GM21825 (cell line): ENCODE data around the gene VPREB3.

Experiments used
- ATAC-seq: cut with Tn5 transposase; IDR thresholded peaks from one replicate; pipeline ENCODE4 v1.9.1; 2021; ENCODE audit warnings: mild to moderate bottlenecking, moderate library complexity; ENCODE audit not compliant: unreplicated experiment

VPREB3 gene

DNA sequence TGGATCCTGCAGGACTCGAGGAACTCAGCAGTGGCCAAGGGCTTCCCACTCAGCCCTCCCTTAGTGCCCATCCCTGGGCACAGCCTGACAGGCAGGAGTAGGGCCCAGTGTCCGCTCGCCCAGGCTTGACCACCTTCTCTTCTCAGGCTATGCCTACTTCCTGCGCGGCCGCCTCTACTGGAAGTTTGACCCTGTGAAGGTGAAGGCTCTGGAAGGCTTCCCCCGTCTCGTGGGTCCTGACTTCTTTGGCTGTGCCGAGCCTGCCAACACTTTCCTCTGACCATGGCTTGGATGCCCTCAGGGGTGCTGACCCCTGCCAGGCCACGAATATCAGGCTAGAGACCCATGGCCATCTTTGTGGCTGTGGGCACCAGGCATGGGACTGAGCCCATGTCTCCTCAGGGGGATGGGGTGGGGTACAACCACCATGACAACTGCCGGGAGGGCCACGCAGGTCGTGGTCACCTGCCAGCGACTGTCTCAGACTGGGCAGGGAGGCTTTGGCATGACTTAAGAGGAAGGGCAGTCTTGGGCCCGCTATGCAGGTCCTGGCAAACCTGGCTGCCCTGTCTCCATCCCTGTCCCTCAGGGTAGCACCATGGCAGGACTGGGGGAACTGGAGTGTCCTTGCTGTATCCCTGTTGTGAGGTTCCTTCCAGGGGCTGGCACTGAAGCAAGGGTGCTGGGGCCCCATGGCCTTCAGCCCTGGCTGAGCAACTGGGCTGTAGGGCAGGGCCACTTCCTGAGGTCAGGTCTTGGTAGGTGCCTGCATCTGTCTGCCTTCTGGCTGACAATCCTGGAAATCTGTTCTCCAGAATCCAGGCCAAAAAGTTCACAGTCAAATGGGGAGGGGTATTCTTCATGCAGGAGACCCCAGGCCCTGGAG is 29.3 kb upstream of the VPREB3 start:
- no peak for ATAC-seq

- no peak for ATAC-seq
Measured at GRCh38 chr22:23782703-23783102, 28.5 kb upstream of the VPREB3 start.

- ATAC-seq, result no peak
Measured at GRCh38 chr22:23782252-23782651, 28.0 kb upstream of the VPREB3 start.

DNA sequence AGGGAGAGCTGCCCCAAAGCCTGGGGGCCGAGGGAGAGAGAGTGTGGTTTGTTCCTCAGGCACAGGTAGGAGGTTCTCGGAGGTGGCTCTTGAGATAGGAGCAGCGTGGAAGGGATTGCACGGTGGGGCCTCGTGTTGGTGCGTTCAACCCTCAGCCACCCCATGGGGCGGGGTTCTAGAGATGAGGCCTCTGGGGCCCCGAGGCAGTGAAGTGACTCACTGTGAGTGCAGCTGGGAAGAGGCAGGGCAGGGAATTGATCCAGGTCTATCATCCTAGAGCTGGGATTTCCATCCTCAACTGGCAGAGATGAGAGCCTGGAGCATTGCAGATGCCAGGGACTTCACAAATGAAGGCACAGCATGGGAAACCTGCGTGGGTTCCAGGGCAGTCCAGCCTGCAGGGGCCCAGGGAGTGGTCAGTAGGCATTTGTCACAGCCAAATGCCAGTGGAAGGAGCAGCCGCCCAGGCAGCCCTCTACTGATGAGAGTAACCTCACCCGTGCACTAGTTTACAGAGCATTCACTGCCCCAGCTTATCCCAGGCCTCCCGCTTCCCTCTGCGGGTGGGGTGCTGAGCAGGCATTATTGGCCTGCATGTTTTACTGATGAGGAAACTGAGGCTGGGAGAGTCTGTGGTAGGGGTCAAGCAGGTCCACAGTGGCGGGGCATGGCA is 27.4 kb upstream of the VPREB3 start:
- ATAC-seq, result no peak

DNA sequence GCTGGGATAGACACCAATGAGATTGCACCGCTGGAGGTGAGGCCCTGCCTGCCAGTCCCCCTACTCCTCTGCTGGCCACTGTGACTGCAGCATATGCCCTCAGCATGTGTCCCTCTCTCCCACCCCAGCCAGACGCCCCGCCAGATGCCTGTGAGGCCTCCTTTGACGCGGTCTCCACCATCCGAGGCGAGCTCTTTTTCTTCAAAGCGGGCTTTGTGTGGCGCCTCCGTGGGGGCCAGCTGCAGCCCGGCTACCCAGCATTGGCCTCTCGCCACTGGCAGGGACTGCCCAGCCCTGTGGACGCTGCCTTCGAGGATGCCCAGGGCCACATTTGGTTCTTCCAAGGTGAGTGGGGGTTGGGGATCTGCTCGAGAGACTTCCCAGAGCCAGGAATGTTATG is 26.8 kb upstream of the VPREB3 start:
- no peak for ATAC-seq

GRCh38 chr22:23780146-23780748 is 26.0 kb upstream of the VPREB3 start:
- no peak for ATAC-seq

- ATAC-seq, result no peak
Measured at GRCh38 chr22:23779731-23780130, 25.5 kb upstream of the VPREB3 start.

GRCh38 chr22:23779083-23779482 is 24.9 kb upstream of the VPREB3 start:
- ATAC-seq, result no peak

GRCh38 chr22:23778577-23778900 is 24.3 kb upstream of the VPREB3 start:
- no peak for ATAC-seq

DNA sequence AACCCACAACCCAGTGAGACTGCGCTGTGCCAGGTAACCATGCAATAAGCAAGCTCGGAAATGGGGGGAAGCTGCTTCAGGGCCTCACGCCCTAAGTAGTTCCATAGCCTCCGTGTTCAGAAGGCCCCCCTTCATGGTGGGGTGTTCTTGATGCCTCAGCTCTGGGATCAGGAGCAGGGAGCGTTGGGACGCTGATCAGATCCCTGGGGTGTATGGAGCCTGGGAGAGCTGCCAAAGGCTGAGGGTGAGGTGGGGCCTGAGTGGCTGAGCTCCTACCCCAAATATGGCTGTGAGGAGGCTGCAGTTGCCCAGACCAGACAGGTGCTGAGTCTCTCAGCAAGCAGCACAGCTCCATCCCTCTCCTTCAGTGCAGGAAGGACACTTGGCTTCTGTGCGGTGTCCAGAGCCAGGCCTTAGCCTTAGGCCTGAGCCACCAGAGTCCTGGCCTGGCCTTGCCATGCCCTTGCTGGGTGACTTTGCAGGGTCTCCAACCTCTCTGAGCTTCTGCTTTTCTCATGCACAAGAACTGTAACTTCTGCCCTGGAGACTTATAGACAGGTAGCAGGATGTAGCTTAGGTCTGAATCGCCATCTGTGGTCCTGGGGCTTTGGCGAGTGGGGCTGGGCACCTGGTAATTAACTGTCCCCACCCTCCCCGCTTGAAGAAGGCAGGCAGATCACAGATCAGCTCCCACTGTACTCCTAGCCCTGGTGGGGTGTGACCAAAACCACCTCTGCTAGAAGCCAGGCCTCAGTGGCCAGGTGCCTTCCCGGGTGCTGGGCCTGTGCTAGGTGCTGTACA is 23.8 kb upstream of the VPREB3 start:
- ATAC-seq, result no peak

DNA sequence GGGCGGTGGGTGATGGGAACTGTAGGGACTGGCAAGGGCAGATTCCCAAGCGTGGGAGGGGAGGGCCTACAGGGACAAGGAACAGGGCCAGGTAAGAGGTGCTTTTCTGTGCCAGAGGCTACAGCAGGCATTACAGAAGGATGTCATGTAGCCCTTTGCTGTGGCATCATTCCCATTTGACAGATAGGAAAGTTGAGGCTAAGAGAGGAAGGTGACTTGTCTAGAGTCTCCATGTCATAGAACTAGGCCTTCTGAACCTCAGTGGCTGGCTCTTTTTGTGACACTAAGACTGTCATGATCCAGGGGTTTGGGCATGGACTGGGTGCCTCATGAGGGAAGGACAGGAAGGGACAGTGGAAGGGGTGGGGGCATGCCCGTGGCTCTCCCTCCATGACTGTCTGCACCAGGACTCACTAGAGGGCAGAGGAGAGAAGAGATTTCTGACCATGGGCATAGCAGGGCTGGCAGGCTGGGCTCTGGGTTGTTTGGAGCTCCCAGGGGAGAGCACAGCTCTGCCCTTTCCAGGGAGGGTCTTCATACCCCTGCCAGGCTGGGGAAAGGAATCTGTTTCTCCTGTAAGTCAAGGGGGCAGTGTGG is 21.7 kb upstream of the VPREB3 start:
- no peak for ATAC-seq

DNA sequence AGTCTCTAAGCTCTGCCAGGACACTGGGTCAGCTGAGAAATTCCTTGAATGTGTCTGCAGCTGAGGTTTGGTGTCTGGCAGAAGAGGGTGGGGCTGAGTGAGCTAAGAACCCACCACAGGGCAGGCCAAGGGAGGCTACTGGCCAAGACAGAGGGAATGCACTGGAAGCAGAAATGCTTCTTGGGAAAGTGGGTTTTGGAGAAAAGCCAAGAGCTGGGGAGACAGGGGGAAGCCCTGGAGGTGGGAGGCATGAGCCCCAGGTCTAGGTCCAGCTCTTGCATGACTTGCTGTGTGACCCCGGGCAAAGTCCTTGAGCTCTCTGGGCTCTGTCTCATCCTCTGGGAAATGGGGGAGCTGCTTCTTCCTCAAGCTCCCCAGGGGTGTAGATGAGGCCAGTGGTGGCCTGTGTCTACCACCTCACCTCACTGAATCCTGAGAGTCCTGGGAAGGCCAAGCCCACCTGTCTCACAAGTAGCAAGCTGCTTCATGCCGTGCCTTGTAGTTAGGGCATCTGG is 20.8 kb upstream of the VPREB3 start:
- no peak for ATAC-seq

DNA sequence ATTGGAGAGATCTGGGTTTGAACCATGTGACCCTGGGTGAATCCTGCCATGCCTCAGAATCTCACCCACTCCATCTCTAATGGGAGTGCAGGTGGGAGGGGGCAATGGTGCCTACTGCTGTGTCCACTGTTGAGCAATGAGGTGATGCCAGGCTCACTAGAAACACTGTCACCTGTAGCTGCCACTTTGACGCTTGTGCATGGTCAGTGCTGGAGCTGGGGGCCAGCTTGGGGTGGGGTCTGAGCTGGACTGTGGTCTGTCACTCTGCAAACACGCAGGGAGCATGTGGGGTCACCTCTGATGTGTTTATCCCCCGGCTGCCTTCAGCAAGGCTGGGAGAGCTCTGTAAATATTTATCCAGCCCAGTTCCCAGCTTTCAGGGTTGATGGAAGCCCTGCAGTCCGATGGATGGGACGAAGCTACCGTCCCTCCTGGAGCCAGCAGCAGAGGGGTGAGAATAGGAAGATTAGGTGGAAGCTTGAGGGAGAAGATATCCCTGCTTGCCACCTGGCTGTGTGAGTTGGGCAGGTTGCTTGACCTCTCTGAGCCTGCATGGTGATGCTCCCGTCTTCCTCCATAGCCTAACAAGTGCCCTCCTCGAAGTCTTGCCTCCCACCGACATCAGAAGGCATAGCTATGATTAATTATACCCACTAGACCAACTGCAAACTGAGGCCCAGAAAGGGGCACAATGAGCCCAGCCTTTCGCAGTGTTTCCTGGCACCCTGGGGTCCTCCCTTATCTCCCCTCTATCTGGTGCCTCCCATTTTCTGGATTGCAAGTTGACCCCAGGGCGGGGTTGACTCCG is 20.1 kb upstream of the VPREB3 start:
- no peak for ATAC-seq

DNA sequence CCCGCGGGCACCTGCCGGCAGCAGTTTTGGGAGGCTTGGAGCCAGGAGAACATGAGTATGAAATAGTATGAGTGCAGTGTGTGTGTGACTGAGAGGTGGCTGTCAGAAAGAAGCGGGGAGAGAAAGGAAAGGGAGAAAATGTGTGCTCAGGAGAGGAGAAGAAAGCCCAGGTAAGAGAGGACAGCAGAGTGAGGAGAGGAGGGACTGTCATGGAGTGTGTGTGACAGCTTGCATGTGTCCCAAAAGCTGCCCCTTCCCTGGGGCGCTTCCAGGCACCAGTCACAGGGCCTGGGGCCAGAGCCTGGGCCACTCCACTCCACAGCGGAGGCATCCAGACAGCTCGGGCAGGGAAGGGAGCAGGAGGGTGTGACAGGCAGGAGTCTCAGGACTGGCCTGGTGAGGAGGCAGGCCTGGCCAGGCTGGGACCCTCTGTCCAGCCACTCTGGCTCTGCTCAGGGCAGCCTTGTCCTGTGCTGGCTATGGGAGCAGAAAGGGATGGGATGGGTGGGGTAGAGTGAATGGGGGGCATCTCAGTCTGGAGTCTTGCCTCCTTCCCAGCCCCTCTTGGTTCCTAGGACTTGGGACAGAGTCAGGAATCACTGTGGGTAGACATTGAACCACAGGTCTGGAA is 19.4 kb upstream of the VPREB3 start:
- no peak for ATAC-seq

- ATAC-seq, result no peak
Measured at GRCh38 chr22:23772649-23773473, 18.6 kb upstream of the VPREB3 start, which contains the start of gene MMP11. TSS of gene MMP11 (plus strand) at chr22:23772849. CDS start at chr22:23772871, 22 bp downstream.

DNA sequence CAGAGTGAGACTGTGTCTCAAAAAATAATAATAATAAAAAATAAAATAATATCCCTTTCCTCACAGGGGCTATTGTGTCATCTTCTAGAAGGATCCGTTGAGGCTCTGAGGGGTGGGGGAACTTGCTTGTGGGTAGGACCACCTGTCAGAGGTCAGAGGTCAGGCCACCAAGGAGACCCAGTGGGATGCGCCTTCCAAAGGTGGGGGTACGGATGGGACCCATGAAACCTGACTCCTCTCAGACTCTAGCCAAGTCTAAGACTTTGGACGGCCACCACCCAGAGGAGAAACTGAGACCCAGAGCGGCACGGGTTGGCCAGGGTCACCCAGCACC is 18.1 kb upstream of the VPREB3 start:
- ATAC-seq, result no peak

DNA sequence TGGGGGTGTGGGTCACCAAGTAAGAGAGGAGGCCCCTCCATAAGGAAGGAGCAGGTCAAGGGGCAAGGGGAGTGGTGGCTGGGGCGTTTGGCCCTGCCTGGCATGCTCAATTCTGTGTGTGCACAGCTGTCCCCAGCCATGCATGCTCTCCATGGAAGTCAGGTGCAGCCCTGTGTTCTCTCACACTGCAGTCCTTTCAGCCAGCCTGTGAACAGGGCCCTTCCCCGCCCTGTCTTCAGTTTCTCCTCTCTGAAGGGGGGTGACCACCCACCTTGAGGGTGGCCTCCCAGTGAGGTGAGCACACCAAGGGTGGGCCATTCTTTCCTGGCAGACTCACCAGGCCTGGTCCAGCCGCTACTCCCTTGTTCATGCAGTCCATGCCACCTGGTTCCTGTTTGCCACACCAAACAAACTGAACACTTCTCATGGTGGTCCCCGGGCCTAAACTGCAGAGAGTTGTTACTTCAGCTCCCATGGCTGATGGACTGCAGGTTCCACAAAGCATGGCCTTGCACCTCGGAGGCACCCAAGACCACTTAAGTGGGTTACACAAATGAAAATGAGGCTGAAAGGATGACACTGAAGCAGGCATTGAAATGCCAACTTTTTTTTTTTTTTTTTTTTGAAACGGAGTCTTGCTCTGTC is 15.2 kb upstream of the VPREB3 start:
- no peak for ATAC-seq
